ENCODE data around the gene TRPM5.
"Not testable (repeated sequence)": the region's sequence is repeated elsewhere in the genome, so short reads cannot be mapped to it uniquely, and the experiment has no call there.

Gene TRPM5

GRCh38 chr11:2443881-2444820 lies at the start of gene TRPM5:
Gene TRPM5 (minus strand): TSS chr11:2444514. CDS start chr11:2423036, 21,478 bp downstream.
- DNase-seq, result peak; percentile 72

- DNase-seq, result no peak
Measured at GRCh38 chr11:2489083-2489482, 44.8 kb upstream of the TRPM5 start.

GRCh38 chr11:2488004-2488403 lies 43.7 kb upstream of the TRPM5 start:
- DNase-seq, result no peak

GRCh38 chr11:2484576-2485125 lies 40.3 kb upstream of the TRPM5 start:
- DNase-seq, result no peak

- no peak for DNase-seq
Measured at GRCh38 chr11:2483426-2483825, 39.1 kb upstream of the TRPM5 start.

GRCh38 chr11:2482745-2483144 lies 38.4 kb upstream of the TRPM5 start:
- DNase-seq, result no peak

- no peak for DNase-seq
Measured at GRCh38 chr11:2482204-2482603, 37.9 kb upstream of the TRPM5 start.

- DNase-seq, result no peak
Measured at GRCh38 chr11:2481253-2481652, 36.9 kb upstream of the TRPM5 start.

- DNase-seq, result no peak
Measured at GRCh38 chr11:2480874-2481220, 36.5 kb upstream of the TRPM5 start.

- DNase-seq, result not testable (repeated sequence)
Measured at GRCh38 chr11:2480067-2480873, 36.0 kb upstream of the TRPM5 start.

- DNase-seq, result no peak
Measured at GRCh38 chr11:2477936-2478335, 33.6 kb upstream of the TRPM5 start.

GRCh38 chr11:2477254-2477653 lies 32.9 kb upstream of the TRPM5 start:
- DNase-seq, result no peak

GRCh38 chr11:2475136-2475918 lies 31.0 kb upstream of the TRPM5 start:
- no peak for DNase-seq

- DNase-seq, result no peak
Measured at GRCh38 chr11:2474059-2474901, 30.0 kb upstream of the TRPM5 start.

- no peak for DNase-seq
Measured at GRCh38 chr11:2473361-2474058, 29.2 kb upstream of the TRPM5 start.

- no peak for DNase-seq
Measured at GRCh38 chr11:2472428-2473186, 28.3 kb upstream of the TRPM5 start.

- no peak for DNase-seq
Measured at GRCh38 chr11:2471804-2472096, 27.4 kb upstream of the TRPM5 start.

GRCh38 chr11:2471048-2471803 lies 26.9 kb upstream of the TRPM5 start:
- DNase-seq, result no peak

- DNase-seq, result no peak
Measured at GRCh38 chr11:2470495-2470894, 26.2 kb upstream of the TRPM5 start.

Measured in activated CD4-positive, CD25-positive, alpha-beta regulatory T cell treated with anti-CD3 and anti-CD28 coated beads, Interleukin-2, amount 50 U/mL, for 72 hours (primary cell).